H1 (cell line): ENCODE measurements around the gene FAM163A. TPM values are rescaled to one million over a fixed set of nuclear protein-coding genes. Genes with fewer than 3 reads are reported as not detected.

Source experiments
- KDM5A ChIP-seq: fragments of 200-600 bp; IDR thresholded peaks from 2 replicates; pipeline ENCODE4 v1.7.1; 2012; ENCODE audit warnings: mild to moderate bottlenecking, low read length, inconsistent platforms, mixed read lengths
- polyA plus RNA-seq, 7 experiments: library from polyadenylated mRNA; depleted of rRNA in 3 of 7; stranded (reverse) in 5 of 7; unstranded in 2 of 7; fragments of >200 nt in 5 of 7; fragments of 200-250 nt in 2 of 7; gene quantifications; 1 replicate in 5 of 7; 2 replicates in 1 of 7; 4 replicates in 1 of 7; pipeline versions ENCODE4 v1.2.1 to v1.2.3, GENCODE V29; 2011 to 2013; ENCODE audit warnings: missing spikeins in 2 of 7, mixed read lengths in 2 of 7
- total RNA-seq: library from RNA; stranded (reverse); fragmentation: NEBNext Ultra II Directional; extraction: Animal tissue kit (Norgen Biotek cat#: 25700); gene quantifications from 2 replicates; pipeline ENCODE4 v1.2.1, GENCODE V29; 2021

Gene FAM163A
- total and polyA plus RNA-seq, 2 of the 8 experiments (the other 6 are each of a cell fraction or from before 2014, with no cell fraction given): 0.13 to 0.18 TPM

DNA sequence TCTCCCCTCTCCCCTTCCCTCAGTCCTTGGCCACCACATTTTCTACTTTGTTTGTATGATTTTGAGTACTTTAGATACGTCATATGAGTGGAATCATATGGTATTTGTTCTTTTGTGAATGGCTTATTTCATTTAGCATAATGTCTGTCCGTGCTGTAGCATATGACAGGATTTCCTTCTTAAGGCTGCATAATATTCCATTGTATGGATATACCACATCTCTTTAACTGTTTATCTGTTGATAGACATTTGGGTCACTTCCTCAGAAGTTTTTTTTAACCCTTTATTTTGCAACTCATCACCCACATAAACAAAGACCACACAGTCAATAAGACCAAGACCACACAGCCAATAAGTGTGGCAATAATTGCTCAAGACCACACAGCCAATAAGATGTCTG is 24.9 kb downstream of the FAM163A start (continued):
- TF ChIP-seq KDM5A: no peak
- TF ChIP-seq, all 59 proteins: peak for 0
